CD8-positive, alpha-beta memory T cell (primary cell): Measurements from ENCODE around the gene PTK7. TPM values are rescaled to one million over a fixed set of nuclear protein-coding genes. Genes with fewer than 3 reads are reported as not detected.

Experiments used
- CTCF ChIA-PET: fragments of 350-600 bp; sonication (Branson Sonifier 250); formaldehyde crosslinking; loops from one replicate; lab custom pipeline; 2021; ENCODE audit warnings: antibody characterized with exemption; lab: Charles Lee
- POLR2A ChIA-PET: fragments of 350-600 bp; sonication (Branson Sonifier 250); formaldehyde crosslinking; loops from one replicate; lab custom pipeline; 2021; ENCODE audit warnings: antibody characterized with exemption; lab: Charles Lee
- DNase-seq, 5 donors: peaks; one replicate each; pipeline versions ENCODE4 v3.0.0 to v3.0.0-alpha.2; 2020 to 2022; ENCODE audit warnings: mixed read lengths in 1 of 5
- H3K27ac ChIP-seq: one replicate; pipeline ENCODE4 v1.7.0; 2013; ENCODE audit warnings: low read depth, mild to moderate bottlenecking, low read length, moderate library complexity
- H3K27me3 ChIP-seq: 2 replicates; pipeline ENCODE4 v1.7.0; 2013; ENCODE audit warnings: low read length, mild to moderate bottlenecking; ENCODE audit not compliant: insufficient read depth, poor library complexity, severe bottlenecking
- H3K36me3 ChIP-seq: 2 replicates; pipeline ENCODE4 v1.7.0; 2013; ENCODE audit warnings: mild to moderate bottlenecking, low read length, moderate library complexity; ENCODE audit not compliant: insufficient read depth
- H3K4me1 ChIP-seq: 2 replicates; pipeline ENCODE4 v1.7.0; 2013; ENCODE audit warnings: mild to moderate bottlenecking, low read length, moderate library complexity; ENCODE audit not compliant: insufficient read depth
- H3K4me3 ChIP-seq: 2 replicates; pipeline ENCODE4 v1.7.0; 2013; ENCODE audit warnings: mild to moderate bottlenecking, low read length
- H3K9me3 ChIP-seq: 2 replicates; pipeline ENCODE4 v1.7.0; 2013; ENCODE audit warnings: mild to moderate bottlenecking, low read length
- H3K27ac Mint-ChIP-seq, 8 donors: one replicate each; pipeline ENCODE4 v1.8.0; 2020 to 2021; ENCODE audit warnings: mixed read lengths in 8 of 8, mild to moderate bottlenecking in 6 of 8, inconsistent platforms in 3 of 8, moderate library complexity in 3 of 8
- H3K27me3 Mint-ChIP-seq, 2 donors: one replicate each; pipeline ENCODE4 v1.8.0; 2020 to 2021; ENCODE audit warnings: mixed read lengths in 2 of 2, mild to moderate bottlenecking in 1 of 2, moderate library complexity in 1 of 2
- H3K36me3 Mint-ChIP-seq, 3 donors: one replicate each; pipeline ENCODE4 v1.8.0; 2020 to 2021; ENCODE audit warnings: mixed read lengths in 3 of 3, inconsistent platforms in 1 of 3, mild to moderate bottlenecking in 1 of 3
- H3K4me1 Mint-ChIP-seq, 3 donors: one replicate each; pipeline ENCODE4 v1.8.0; 2020 to 2021; ENCODE audit warnings: mixed read lengths in 3 of 3, inconsistent platforms in 1 of 3, mild to moderate bottlenecking in 1 of 3
- H3K4me3 Mint-ChIP-seq, 7 donors: one replicate each; pipeline ENCODE4 v1.8.0; 2020 to 2021; ENCODE audit warnings: mixed read lengths in 7 of 7, mild to moderate bottlenecking in 6 of 7, moderate library complexity in 4 of 7, inconsistent platforms in 2 of 7
- H3K9me3 Mint-ChIP-seq, 5 donors: one replicate each; pipeline ENCODE4 v1.8.0; 2020 to 2022; ENCODE audit warnings: mixed read lengths in 5 of 5, mild to moderate bottlenecking in 3 of 5, moderate library complexity in 2 of 5, inconsistent platforms in 1 of 5
- polyA plus RNA-seq: library from polyadenylated mRNA; unstranded; fragments of 300-500 nt; fragmentation: Illumina TruSeq; gene quantifications from one replicate; pipeline ENCODE4 v1.2.3, GENCODE V29; 2021
- total RNA-seq, 2 experiments: library from RNA; stranded (reverse); gene quantifications; one replicate each; pipeline ENCODE4 v1.2.3, GENCODE V29; 2021

Gene PTK7
- total and polyA plus RNA-seq, 3 experiments from 2014 or later, result 1.6 to 1.9 (median 1.6) TPM

GRCh38 chr6:43181942-43182860 is 106.1 kb downstream of the PTK7 start, which contains the start of gene CUL9:
Gene CUL9, plus strand, starts transcription at chr6:43182196. Its CDS starts 2,115 bp downstream, at chr6:43184311.
- no peaks in the 10 kb centered on the region for H3K9me3 Mint-ChIP-seq
- H3K27ac Mint-ChIP-seq, result peak within 1 kb of the TSS; percentile 91 to 98 (median 96)
- ChIA-PET POLR2A (interaction anchor here (0.6 to 1.7 kb wide), 5 partner anchors 9 to 202 kb away, joined by 3 to 9 read pairs (median 4); no protein-coding TSS in a partner anchor), CTCF (interaction anchor here (0.7 to 2.4 kb wide), 4 partner anchors 9 to 47 kb away, joined by 3 to 9 read pairs (median 6); partner anchors contain the start of gene DNPH1)
- peaks cover 44 to 57% (median 55%) of the 10 kb centered on the region in 3 donors for H3K4me1 Mint-ChIP-seq
- Histone ChIP-seq H3K36me3 (peaks cover 12% of the 10 kb centered on the region), H3K4me3 (peak within 1 kb of the TSS; percentile 76), H3K4me1 (peaks cover 57% of the 10 kb centered on the region), H3K27me3 (no peaks in the 10 kb centered on the region), H3K9me3 (no peaks in the 10 kb centered on the region), H3K27ac (peak within 1 kb of the TSS; percentile 70)
- peaks cover 10 to 60% (median 10%) of the 10 kb centered on the region in 3 donors for H3K36me3 Mint-ChIP-seq
- peak; percentile 78 to 88 (median 78) for DNase-seq
- peak within 1 kb of the TSS; percentile 91 to 97 (median 96) for H3K4me3 Mint-ChIP-seq
- peaks cover 0 to 2% of the 10 kb centered on the region in 2 donors for H3K27me3 Mint-ChIP-seq

DNA sequence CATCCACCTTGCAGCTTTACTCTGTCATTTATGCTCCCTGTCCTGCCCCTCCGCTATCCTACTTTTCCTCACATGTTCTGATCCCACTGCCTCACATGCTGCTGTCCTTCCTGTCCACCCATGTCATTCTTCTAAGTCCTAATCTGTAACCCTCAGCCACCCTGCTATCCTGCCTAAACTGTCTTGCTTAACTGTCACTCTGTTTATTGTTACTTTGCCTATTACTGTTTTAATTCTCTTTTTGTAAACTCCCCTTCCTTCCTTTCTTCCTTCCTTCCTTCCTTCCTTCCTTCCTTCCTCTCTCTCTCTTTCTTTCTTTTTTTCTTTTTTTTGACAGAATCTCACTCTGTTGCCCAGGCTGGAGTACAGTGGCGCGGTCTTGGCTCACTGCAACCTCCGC is 107.3 kb downstream of the PTK7 start:
- peak overlapping the region; percentile 76 for H3K4me3 ChIP-seq
- Mint-ChIP-seq H3K4me1 (peaks cover 46 to 64% (median 61%) of the 10 kb centered on the region in 3 donors), H3K27ac (peak overlapping the region in 7 of 8 donors; percentile 62 to 97 (median 96)), H3K27me3 (peaks cover 0 to 2% of the 10 kb centered on the region in 2 donors), H3K36me3 (peaks cover 7 to 63% (median 10%) of the 10 kb centered on the region in 3 donors), H3K4me3 (peak overlapping the region; percentile 28 to 97 (median 93)), H3K9me3 (no peaks in the 10 kb centered on the region)
- ChIA-PET CTCF (interaction anchor here (1.6 kb wide), 1 partner anchor 46 kb away, joined by 6 read pairs; the partner anchor contains the start of gene DNPH1), POLR2A (interaction anchor here (1.7 kb wide), 1 partner anchor 11 kb away, joined by 9 read pairs; no protein-coding TSS in a partner anchor)
- H3K9me3 ChIP-seq, result no peaks in the 10 kb centered on the region
- H3K27ac ChIP-seq, result peak overlapping the region; percentile 70
- DNase-seq, result no peak
- H3K27me3 ChIP-seq, result no peaks in the 10 kb centered on the region
- peaks cover 12% of the 10 kb centered on the region for H3K36me3 ChIP-seq
- H3K4me1 ChIP-seq, result peaks cover 58% of the 10 kb centered on the region

DNA sequence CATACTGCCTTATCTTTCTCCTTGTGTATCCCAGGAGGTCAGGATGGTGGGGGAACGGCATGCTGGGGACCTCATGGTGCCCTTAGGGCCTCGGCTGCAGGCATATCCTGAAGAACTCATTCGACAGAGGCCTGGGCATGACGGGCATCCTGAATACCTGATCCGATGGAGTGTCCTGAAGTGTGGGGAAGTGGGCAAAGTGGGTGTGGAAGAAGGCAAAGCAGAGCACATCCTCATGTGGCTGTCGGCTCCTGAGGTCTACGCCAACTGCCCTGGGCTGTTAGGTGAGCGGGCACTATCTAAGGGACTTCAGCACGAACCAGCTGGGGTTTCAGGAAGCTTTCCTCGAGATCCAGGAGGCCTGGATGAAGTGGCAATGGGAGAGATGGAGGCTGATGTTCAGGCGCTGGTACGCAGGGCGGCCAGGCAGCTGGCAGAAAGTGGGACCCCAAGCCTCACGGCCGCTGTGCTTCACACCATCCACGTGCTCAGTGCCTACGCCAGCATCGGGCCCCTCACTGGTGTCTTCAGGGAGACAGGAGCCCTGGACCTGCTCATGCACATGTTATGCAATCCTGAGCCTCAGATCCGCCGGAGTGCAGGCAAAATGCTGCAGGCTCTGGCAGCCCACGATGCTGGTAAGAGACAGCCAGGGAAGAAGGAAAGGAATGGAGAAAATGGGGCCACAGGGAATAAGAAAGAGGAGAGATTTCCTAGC is 108.3 kb downstream of the PTK7 start:
- Mint-ChIP-seq H3K36me3 (peaks cover 6 to 59% (median 10%) of the 10 kb centered on the region in 3 donors), H3K4me3 (peak overlapping the region in 6 of 7 donors; percentile 8 to 97 (median 54)), H3K27me3 (peaks cover 0 to 2% of the 10 kb centered on the region in 2 donors), H3K9me3 (no peaks in the 10 kb centered on the region), H3K27ac (peak overlapping the region in 5 of 8 donors; percentile 40 to 77 (median 51)), H3K4me1 (peaks cover 44 to 64% (median 62%) of the 10 kb centered on the region in 3 donors)
- H3K36me3 ChIP-seq, result peaks cover 7% of the 10 kb centered on the region
- H3K9me3 ChIP-seq, result no peaks in the 10 kb centered on the region
- POLR2A ChIA-PET, result no interaction called here
- H3K4me1 ChIP-seq, result peaks cover 58% of the 10 kb centered on the region
- H3K27ac ChIP-seq, result no peak overlapping the region
- no peak overlapping the region for H3K4me3 ChIP-seq
- CTCF ChIA-PET, result no interaction called here
- H3K27me3 ChIP-seq, result no peaks in the 10 kb centered on the region
- DNase-seq, result no peak

DNA sequence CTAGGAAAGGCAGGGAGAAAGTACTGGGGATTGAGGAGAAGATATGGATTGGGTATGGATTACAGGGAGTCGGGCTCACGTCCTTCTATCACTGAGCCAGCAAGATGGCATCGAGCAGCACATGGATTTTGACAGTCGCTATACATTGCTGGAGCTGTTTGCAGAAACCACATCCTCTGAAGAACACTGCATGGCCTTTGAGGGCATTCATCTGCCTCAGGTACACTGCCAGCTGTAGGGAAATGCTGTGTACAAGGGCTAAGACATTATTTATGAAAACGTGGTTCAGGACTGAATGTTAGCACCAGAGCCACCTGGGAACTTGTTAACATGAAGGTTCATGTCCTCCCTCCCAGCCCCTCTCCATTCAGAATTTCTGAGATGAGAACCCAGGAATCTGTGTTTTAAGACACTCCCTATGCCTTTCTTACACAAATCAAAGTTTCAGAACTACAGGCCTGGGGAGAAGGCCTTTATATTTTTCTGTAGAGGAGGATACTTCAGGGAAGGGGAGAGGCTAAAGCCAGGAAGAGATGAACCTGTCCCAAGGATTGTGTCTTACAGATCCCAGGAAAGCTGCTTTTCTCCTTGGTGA is 109.4 kb downstream of the PTK7 start:
- H3K36me3 ChIP-seq, result peaks cover 7% of the 10 kb centered on the region
- peak in 1 of 5 donors; percentile 51 for DNase-seq
- no peaks in the 10 kb centered on the region for H3K27me3 ChIP-seq
- POLR2A ChIA-PET, result no interaction called here
- Mint-ChIP-seq H3K4me1 (peaks cover 46 to 72% (median 69%) of the 10 kb centered on the region in 3 donors), H3K27me3 (peaks cover 0 to 2% of the 10 kb centered on the region in 2 donors), H3K36me3 (peaks cover 6 to 62% (median 10%) of the 10 kb centered on the region in 3 donors), H3K27ac (peak overlapping the region in 7 of 8 donors; percentile 6 to 87 (median 48)), H3K9me3 (no peaks in the 10 kb centered on the region), H3K4me3 (peak overlapping the region in 6 of 7 donors; percentile 3 to 23 (median 13))
- peak overlapping the region; percentile 17 for H3K4me3 ChIP-seq
- peaks cover 62% of the 10 kb centered on the region for H3K4me1 ChIP-seq
- H3K27ac ChIP-seq, result no peak overlapping the region
- CTCF ChIA-PET, result interaction anchor here (1.1 to 1.6 kb wide), 2 partner anchors 11 to 42 kb away, joined by 3 to 5 read pairs; no protein-coding TSS in a partner anchor
- no peaks in the 10 kb centered on the region for H3K9me3 ChIP-seq

DNA sequence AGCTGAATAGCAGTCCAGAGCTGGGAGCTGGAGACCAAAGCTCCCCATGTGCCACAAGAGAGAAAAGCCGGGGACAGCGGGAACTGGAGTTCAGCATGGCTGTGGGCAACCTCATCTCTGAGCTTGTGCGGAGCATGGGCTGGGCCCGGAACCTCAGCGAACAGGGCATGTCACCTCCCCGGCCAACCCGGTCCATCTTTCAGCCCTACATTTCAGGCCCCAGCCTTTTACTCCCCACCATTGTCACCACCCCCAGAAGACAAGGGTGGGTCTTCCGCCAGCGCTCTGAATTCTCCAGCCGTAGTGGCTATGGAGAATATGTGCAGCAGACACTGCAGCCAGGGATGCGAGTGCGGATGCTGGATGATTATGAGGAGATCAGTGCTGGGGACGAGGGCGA is 109.9 kb downstream of the PTK7 start:
- Mint-ChIP-seq H3K4me3 (peak overlapping the region in 1 of 7 donors; percentile 39), H3K9me3 (no peaks in the 10 kb centered on the region), H3K4me1 (peaks cover 48 to 75% (median 72%) of the 10 kb centered on the region in 3 donors), H3K27ac (peak overlapping the region in 2 of 8 donors; percentile 64 to 91), H3K36me3 (peaks cover 6 to 66% (median 11%) of the 10 kb centered on the region in 3 donors), H3K27me3 (peaks cover 0 to 2% of the 10 kb centered on the region in 2 donors)
- H3K27ac ChIP-seq, result no peak overlapping the region
- H3K36me3 ChIP-seq, result peaks cover 7% of the 10 kb centered on the region
- no peaks in the 10 kb centered on the region for H3K9me3 ChIP-seq
- no peak for DNase-seq
- H3K4me3 ChIP-seq, result no peak overlapping the region
- H3K4me1 ChIP-seq, result peaks cover 60% of the 10 kb centered on the region
- ChIA-PET POLR2A (no interaction called here), CTCF (interaction anchor here (1.1 to 1.6 kb wide), 2 partner anchors 11 to 42 kb away, joined by 3 to 5 read pairs; no protein-coding TSS in a partner anchor)
- no peaks in the 10 kb centered on the region for H3K27me3 ChIP-seq

DNA sequence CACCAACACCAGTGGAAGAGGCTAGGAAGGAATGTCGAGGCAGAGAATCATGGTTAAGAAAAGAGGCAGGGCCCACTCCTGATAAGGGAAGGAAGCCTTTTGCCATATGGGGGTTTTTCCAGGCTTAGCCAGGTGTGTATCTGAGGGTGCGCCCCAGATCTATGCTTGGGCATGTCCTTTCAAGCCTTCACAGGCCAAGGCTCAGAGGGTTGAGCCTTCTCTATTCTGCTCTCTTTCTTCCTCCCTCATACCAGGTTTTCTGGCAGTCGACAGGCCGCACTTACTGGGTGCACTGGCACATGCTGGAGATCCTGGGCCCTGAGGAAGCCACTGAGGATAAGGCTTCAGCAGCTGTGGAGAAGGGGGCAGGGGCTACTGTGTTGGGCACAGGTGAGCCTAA is 110.6 kb downstream of the PTK7 start:
- Histone ChIP-seq H3K27ac (no peak overlapping the region), H3K4me1 (peaks cover 53% of the 10 kb centered on the region), H3K27me3 (no peaks in the 10 kb centered on the region), H3K4me3 (no peak overlapping the region), H3K36me3 (peaks cover 7% of the 10 kb centered on the region), H3K9me3 (no peaks in the 10 kb centered on the region)
- Mint-ChIP-seq H3K27me3 (peaks cover 0 to 2% of the 10 kb centered on the region in 2 donors), H3K36me3 (peaks cover 6 to 67% (median 12%) of the 10 kb centered on the region in 3 donors), H3K4me1 (peaks cover 42 to 71% (median 65%) of the 10 kb centered on the region in 3 donors), H3K4me3 (peak overlapping the region in 3 of 7 donors; percentile 3 to 39 (median 37)), H3K27ac (peak overlapping the region in 2 of 8 donors; percentile 64 to 80), H3K9me3 (no peaks in the 10 kb centered on the region)
- no peak for DNase-seq
- POLR2A ChIA-PET, result no interaction called here
- CTCF ChIA-PET, result no interaction called here

- H3K27me3 ChIP-seq, result no peaks in the 10 kb centered on the region
- no peak overlapping the region for H3K27ac ChIP-seq
- POLR2A ChIA-PET, result no interaction called here
- peaks cover 8% of the 10 kb centered on the region for H3K36me3 ChIP-seq
- peaks cover 48% of the 10 kb centered on the region for H3K4me1 ChIP-seq
- no peaks in the 10 kb centered on the region for H3K9me3 Mint-ChIP-seq
- H3K27me3 Mint-ChIP-seq, result no peaks in the 10 kb centered on the region
- peak overlapping the region in 1 of 7 donors; percentile 28 for H3K4me3 Mint-ChIP-seq
- peaks cover 36 to 61% (median 58%) of the 10 kb centered on the region in 3 donors for H3K4me1 Mint-ChIP-seq
- H3K9me3 ChIP-seq, result no peaks in the 10 kb centered on the region
- no peak for DNase-seq
- H3K27ac Mint-ChIP-seq, result peak overlapping the region in 1 of 8 donors; percentile 40
- no peak overlapping the region for H3K4me3 ChIP-seq
- CTCF ChIA-PET, result interaction anchor here (0.7 to 1.1 kb wide), 2 partner anchors 41 to 60 kb away, joined by 3 read pairs; partner anchors contain the start of gene DNPH1
- H3K36me3 Mint-ChIP-seq, result peaks cover 6 to 71% (median 15%) of the 10 kb centered on the region in 3 donors
Measured at GRCh38 chr6:43187821-43188220, 111.7 kb downstream of the PTK7 start.
